GM12878 (cell line): ENCODE measurements around the gene RILPL2. TPM values are rescaled to one million over a fixed set of nuclear protein-coding genes. Genes with fewer than 3 reads are reported as not detected.

ENCODE experiments used
- ATAC-seq: fragments of 200-7000 bp; cut with Tn5 transposase; 3 replicates; pipeline ENCODE4 v1.9.1; 2020; ENCODE audit warnings: mild to moderate bottlenecking, moderate library complexity
- BruUV-seq: library from RNA; stranded (reverse); fragments of 400-500 nt; replicated peaks from 2 replicates; lab custom pipeline; 2021; lab: Mats Ljungman, UMichigan
- CTCF ChIA-PET: fragments of 300-600 bp; sonication (Branson Sonifier 250); formaldehyde crosslinking; extraction: SDS; loops from one replicate; lab custom pipeline; 2021; ENCODE audit warnings: inconsistent platforms; lab: Yijun Ruan, JAX
- POLR2A ChIA-PET: fragments of 350-600 bp; formaldehyde crosslinking; extraction: SDS; loops from one replicate; lab custom pipeline; 2021; ENCODE audit warnings: inconsistent platforms; lab: Charles Lee
- RAD21 ChIA-PET: fragments of 300-600 bp; sonication (Branson Sonifier 250); formaldehyde crosslinking; loops from one replicate; lab custom pipeline; 2023; ENCODE audit warnings: antibody characterized with exemption; ENCODE audit not compliant: unreplicated experiment; lab: Charles Lee
- SMC1A ChIA-PET: fragments of 300-600 bp; sonication (Branson Sonifier 250); formaldehyde crosslinking; loops from one replicate; lab custom pipeline; 2023; ENCODE audit not compliant: unreplicated experiment, uncharacterized antibody; lab: Charles Lee
- DNase-seq: peaks from one replicate; pipeline ENCODE4 v3.0.0-alpha.2; 2011; ENCODE audit warnings: low read depth, low spot score
- FAIRE-seq: peaks from 3 replicates; lab custom pipeline; 2011; peaks lifted over from hg19 to GRCh38; lab: Jason Lieb, UNC
- H2AFZ ChIP-seq: 2 replicates; pipeline ENCODE4 v1.6.0; 2011; ENCODE audit warnings: low read depth, low read length, control low read depth; ENCODE audit not compliant: control insufficient read depth
- H3K27ac ChIP-seq: 2 replicates; pipeline ENCODE4 v1.5.1; 2011; ENCODE audit warnings: control low read depth; ENCODE audit not compliant: control insufficient read depth, insufficient read depth
- H3K27me3 ChIP-seq, 2 experiments: replicated peaks in 1 of 2; 2 replicates each; pipeline versions ENCODE4 v1.6.0 to v1.6.1; 2011; ENCODE audit warnings: low read length in 1 of 2; ENCODE audit not compliant: control insufficient read depth in 2 of 2, insufficient read depth in 2 of 2
- H3K36me3 ChIP-seq, 2 experiments: 2 replicates each; pipeline ENCODE4 v1.5.1; 2011; ENCODE audit warnings: low read length in 1 of 2; ENCODE audit not compliant: control insufficient read depth in 2 of 2, insufficient read depth in 2 of 2
- H3K4me1 ChIP-seq: 2 replicates; pipeline ENCODE4 v1.6.1; 2011; ENCODE audit warnings: mild to moderate bottlenecking, low read length, moderate library complexity, mixed read lengths; ENCODE audit not compliant: control insufficient read depth, insufficient read depth
- H3K4me2 ChIP-seq: 2 replicates; pipeline ENCODE4 v1.6.0; 2011; ENCODE audit warnings: control low read depth; ENCODE audit not compliant: control insufficient read depth, insufficient read depth
- H3K4me3 ChIP-seq: fragments of 200-600 bp; sonication (generic); 2 replicates; pipeline ENCODE4 v1.5.1; 2016
- H3K79me2 ChIP-seq: 2 replicates; pipeline ENCODE4 v1.6.0; 2011; ENCODE audit warnings: low read length; ENCODE audit not compliant: control insufficient read depth, insufficient read depth
- H3K9ac ChIP-seq: 2 replicates; pipeline ENCODE4 v1.8.0; 2011; ENCODE audit warnings: low read length, control low read depth, mixed read lengths; ENCODE audit not compliant: control insufficient read depth, insufficient read depth
- H3K9me3 ChIP-seq: replicated peaks from 3 replicates; pipeline ENCODE4 v1.5.1; 2011; ENCODE audit warnings: mild to moderate bottlenecking, low read length; ENCODE audit not compliant: control insufficient read depth, insufficient read depth
- H4K20me1 ChIP-seq: 2 replicates; pipeline ENCODE4 v1.6.0; 2011; ENCODE audit not compliant: control insufficient read depth, insufficient read depth
- ATF7 ChIP-seq: fragments of 450-650 bp; IDR thresholded peaks from 2 replicates; pipeline ENCODE4 v1.6.1; 2016; ENCODE audit warnings: low read depth, mild to moderate bottlenecking
- CHD2 ChIP-seq: IDR thresholded peaks from 2 replicates; pipeline ENCODE4 v1.6.1; 2011; ENCODE audit warnings: low read depth, low read length, improper control_type of control experiment, borderline replicate concordance
- IRF5 ChIP-seq: fragments of 450-650 bp; IDR thresholded peaks from 2 replicates; pipeline ENCODE4 v1.6.1; 2017; ENCODE audit warnings: borderline replicate concordance
- KAT2A ChIP-seq: conservative IDR thresholded peaks from 2 replicates; pipeline ENCODE4 v1.6.1; 2011; ENCODE audit warnings: low read depth, low read length; ENCODE audit not compliant: control insufficient read depth
- NR2C2 ChIP-seq: IDR thresholded peaks from 2 replicates; pipeline ENCODE4 v1.6.1; 2011; ENCODE audit warnings: borderline replicate concordance, low read depth; ENCODE audit not compliant: control insufficient read depth, insufficient read length
- POLR2AphosphoS5 ChIP-seq: IDR thresholded peaks from 2 replicates; pipeline ENCODE4 v1.6.1; 2011; ENCODE audit warnings: mild to moderate bottlenecking, low read length, inconsistent platforms
- SMARCA5 ChIP-seq: fragments of 450-650 bp; IDR thresholded peaks from 2 replicates; pipeline ENCODE4 v1.6.1; 2017; ENCODE audit warnings: mild to moderate bottlenecking
- ZBTB4 ChIP-seq: fragments of 450-650 bp; formaldehyde crosslinking; IDR thresholded peaks from 2 replicates; pipeline ENCODE4 v1.4.0; 2022; ENCODE audit warnings: mild to moderate bottlenecking, moderate library complexity
- ZNF24 ChIP-seq: fragments of 450-650 bp; IDR thresholded peaks from 2 replicates; pipeline ENCODE4 v1.6.1; 2017; ENCODE audit warnings: antibody characterized with exemption, mild to moderate bottlenecking
- WGBS: methylation state at CpG from one replicate; pipeline ENCODE4 v1.1.6; 2016; ENCODE audit warnings: low lambda C conversion rate; ENCODE audit not compliant: insufficient replicate concordance, insufficient coverage; ENCODE audit errors: missing lambda C conversion rate; 5-methylcytosine and 5-hydroxymethylcytosine counted together
- in situ Hi-C: fragments of 300-500 bp; cut with MboI; formaldehyde crosslinking; loops from 9 replicates; pipeline ENCODE4 v1.14.3; 2018; ENCODE audit warnings: mixed read lengths
- intact Hi-C: fragments of 100-400 bp; cut with micrococcal nuclease; formaldehyde crosslinking; loops from one replicate; pipeline ENCODE4 v1.14.2; 2022; ENCODE audit not compliant: unreplicated experiment
- polyA plus RNA-seq, 11 experiments: library from polyadenylated mRNA; depleted of rRNA in 4 of 11; unstranded in 6 of 11; stranded (reverse) in 5 of 11; fragments of >200 nt; fragmentation: Nextera tagmentation in 4 of 11; fragmentation: Illumina TruSeq in 1 of 11; extraction: Ambion mirVana in 4 of 11; extraction: Trizol in 1 of 11; gene quantifications; 1 replicate in 1 of 11; 2 replicates in 10 of 11; pipeline versions ENCODE4 v1.2.1 to v1.2.3, GENCODE V29; 2011 to 2016; ENCODE audit warnings: inconsistent platforms in 2 of 11, missing spikeins in 2 of 11, low read depth in 1 of 11
- total RNA-seq, 4 experiments: library from RNA; depleted of rRNA in 3 of 4; stranded (reverse); fragments of >200 nt in 3 of 4; fragmentation: Illumina TruSeq in 1 of 4; extraction: Trizol in 1 of 4; gene quantifications; 2 replicates each; pipeline versions ENCODE4 v1.2.1 to v1.2.3, GENCODE V29; 2013 to 2021
- TF ChIP-seq, protein P1 (sequence below): fragments of 450-650 bp; IDR thresholded peaks from 2 replicates; pipeline ENCODE4 v1.6.1; 2017; ENCODE audit warnings: antibody characterized with exemption, mild to moderate bottlenecking, moderate library complexity
- TF ChIP-seq, protein P2 (sequence below): fragments of 450-650 bp; IDR thresholded peaks from 2 replicates; pipeline ENCODE4 v1.6.1; 2016; ENCODE audit warnings: mild to moderate bottlenecking

RILPL2 gene
- total and polyA plus RNA-seq, 10 of the 15 experiments (the other 5 are each of a cell fraction or from before 2014, with no cell fraction given): 3.5 to 38.5 (median 19.7) TPM

GRCh38 chr12:123465084-123465483 is 28.6 kb upstream of the RILPL2 start:
- FAIRE-seq (no peak), ATAC-seq (no peak), DNase-seq (no peak)
- Histone ChIP-seq H3K27ac (no peak overlapping the region), H3K79me2 (peaks cover 29% of the 10 kb centered on the region), H3K9ac (no peak overlapping the region), H4K20me1 (no peaks in the 10 kb centered on the region), H3K9me3 (no peaks in the 10 kb centered on the region), H3K4me3 (no peak overlapping the region), H3K4me1 (peaks cover under 1% of the 10 kb centered on the region; the same call in 1 of the 2 replicates), H3K36me3 (peaks cover 0 to 6% of the 10 kb centered on the region in 2 experiments; a peak in 3 of 4 replicates), H3K27me3 (no peaks in the 10 kb centered on the region), H3K4me2 (no peak overlapping the region), H2AFZ (no peak overlapping the region)
- in situ Hi-C loops (no loop called here), intact Hi-C loops (no loop called here)
- WGBS: 98% methylated on average over 4 of the region's 4 CpGs
- ChIA-PET CTCF (no interaction called here), RAD21 (no interaction called here), POLR2A (interaction anchor here (0.6 to 1.0 kb wide), 3 partner anchors 11 to 224 kb away, joined by 3 to 9 read pairs (median 4); no protein-coding TSS in a partner anchor), SMC1A (no interaction called here)
- no peak for TF ChIP-seq IRF5
- TF ChIP-seq, protein P1, sequence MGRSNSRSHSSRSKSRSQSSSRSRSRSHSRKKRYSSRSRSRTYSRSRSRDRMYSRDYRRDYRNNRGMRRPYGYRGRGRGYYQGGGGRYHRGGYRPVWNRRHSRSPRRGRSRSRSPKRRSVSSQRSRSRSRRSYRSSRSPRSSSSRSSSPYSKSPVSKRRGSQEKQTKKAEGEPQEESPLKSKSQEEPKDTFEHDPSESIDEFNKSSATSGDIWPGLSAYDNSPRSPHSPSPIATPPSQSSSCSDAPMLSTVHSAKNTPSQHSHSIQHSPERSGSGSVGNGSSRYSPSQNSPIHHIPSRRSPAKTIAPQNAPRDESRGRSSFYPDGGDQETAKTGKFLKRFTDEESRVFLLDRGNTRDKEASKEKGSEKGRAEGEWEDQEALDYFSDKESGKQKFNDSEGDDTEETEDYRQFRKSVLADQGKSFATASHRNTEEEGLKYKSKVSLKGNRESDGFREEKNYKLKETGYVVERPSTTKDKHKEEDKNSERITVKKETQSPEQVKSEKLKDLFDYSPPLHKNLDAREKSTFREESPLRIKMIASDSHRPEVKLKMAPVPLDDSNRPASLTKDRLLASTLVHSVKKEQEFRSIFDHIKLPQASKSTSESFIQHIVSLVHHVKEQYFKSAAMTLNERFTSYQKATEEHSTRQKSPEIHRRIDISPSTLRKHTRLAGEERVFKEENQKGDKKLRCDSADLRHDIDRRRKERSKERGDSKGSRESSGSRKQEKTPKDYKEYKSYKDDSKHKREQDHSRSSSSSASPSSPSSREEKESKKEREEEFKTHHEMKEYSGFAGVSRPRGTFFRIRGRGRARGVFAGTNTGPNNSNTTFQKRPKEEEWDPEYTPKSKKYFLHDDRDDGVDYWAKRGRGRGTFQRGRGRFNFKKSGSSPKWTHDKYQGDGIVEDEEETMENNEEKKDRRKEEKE: no peak
- TF ChIP-seq ZBTB4 (CRISPR knock-in tag): no peak
- no peak for TF ChIP-seq NR2C2
- no peak for TF ChIP-seq POLR2AphosphoS5
- TF ChIP-seq, protein P2, sequence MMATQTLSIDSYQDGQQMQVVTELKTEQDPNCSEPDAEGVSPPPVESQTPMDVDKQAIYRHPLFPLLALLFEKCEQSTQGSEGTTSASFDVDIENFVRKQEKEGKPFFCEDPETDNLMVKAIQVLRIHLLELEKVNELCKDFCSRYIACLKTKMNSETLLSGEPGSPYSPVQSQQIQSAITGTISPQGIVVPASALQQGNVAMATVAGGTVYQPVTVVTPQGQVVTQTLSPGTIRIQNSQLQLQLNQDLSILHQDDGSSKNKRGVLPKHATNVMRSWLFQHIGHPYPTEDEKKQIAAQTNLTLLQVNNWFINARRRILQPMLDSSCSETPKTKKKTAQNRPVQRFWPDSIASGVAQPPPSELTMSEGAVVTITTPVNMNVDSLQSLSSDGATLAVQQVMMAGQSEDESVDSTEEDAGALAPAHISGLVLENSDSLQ: no peak
- no peak for TF ChIP-seq SMARCA5
- no peak for TF ChIP-seq ZNF24
- TF ChIP-seq ATF7: no peak
- no peak for TF ChIP-seq KAT2A
- no peak for TF ChIP-seq CHD2
- BruUV-seq: no TSS peak
